Activated T-cell treated with anti-CD3 and anti-CD28 coated beads for 24 hours (primary cell): ENCODE measurements around the gene DDX27.

Experiments used
- DNase-seq: peaks from one replicate; pipeline ENCODE4 v3.0.0-alpha.2; 2020; ENCODE audit warnings: low read depth

The DDX27 gene

DNA sequence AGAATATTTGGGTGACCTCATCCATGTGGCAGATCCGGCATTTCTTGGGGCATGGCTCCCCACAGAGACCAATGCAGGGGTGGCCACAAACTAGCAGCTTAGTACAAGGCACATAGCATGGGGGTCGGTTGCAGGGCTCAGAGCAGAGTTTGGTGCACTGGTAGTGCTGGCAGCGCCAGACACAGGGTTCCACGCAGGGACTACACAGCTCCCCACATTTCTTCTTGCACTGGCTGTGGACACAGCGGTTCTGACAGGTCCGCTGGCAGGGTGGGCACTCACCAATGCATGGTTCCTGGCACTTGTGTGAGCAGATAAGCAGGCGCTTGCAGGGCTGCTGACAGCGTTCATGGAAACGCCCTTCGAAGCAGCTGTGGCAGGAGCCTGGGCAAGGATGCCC, 29.1 kb downstream of the DDX27 start:
- DNase-seq, result no peak

- DNase-seq, result no peak
These were observed 29.9 kb downstream of the DDX27 start for GRCh38 chr20:49248879-49249665.

DNA sequence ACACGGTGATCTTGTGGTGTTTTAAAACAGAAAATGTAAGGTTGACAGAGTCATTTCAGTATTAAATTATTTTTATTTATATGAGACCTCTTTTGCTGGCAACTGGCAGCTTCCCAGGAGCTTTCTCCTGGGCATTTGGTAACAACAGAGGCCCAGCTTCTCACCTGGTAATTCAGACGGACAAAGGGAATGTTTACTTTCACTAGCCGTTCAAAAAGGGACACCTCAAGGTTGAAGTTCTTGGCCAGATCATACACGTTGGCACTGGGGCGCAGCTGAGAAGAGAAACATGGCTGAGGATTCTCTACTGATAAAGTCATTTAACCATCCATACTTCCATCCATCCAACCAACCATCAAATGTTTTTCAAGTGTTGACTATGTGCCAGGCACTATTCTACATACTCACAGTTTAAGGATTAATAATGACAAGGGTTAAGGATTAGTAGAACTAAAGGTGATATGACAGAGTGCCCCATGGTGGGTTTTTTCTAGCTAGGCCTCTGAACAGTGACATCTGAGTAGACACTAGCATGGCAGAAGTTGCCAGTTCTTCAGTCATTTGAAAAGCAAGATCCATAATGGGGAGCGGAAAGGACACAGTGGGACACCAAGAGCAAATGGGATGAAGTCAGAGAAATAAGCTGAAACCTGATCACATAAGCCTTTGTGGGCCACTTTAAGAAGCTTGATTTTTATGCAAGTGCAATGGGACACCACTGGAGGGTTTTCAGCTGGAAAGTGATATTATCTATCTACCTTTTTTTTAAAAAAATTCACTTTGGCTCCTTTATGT, 33.5 kb downstream of the DDX27 start:
- no peak for DNase-seq

DNA sequence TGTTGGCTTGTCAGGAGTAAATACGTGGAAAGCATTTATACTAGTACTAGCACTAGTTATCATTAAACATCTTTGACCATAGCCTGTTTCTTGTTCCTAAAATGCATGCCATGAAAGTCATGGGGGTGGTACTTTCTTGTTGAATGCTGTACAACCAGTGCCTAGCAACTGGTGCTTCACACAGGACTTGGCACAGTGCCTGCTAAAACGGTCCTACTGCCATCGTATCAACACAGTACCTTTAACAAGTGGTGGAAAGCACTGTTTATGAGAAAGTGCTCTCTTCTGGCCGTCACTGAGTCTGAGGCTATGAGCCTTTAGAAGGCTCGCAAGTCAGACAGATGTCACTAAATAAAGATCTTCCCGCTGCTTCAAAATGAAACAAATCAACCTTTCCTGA, 37.0 kb downstream of the DDX27 start:
- no peak for DNase-seq

DNA sequence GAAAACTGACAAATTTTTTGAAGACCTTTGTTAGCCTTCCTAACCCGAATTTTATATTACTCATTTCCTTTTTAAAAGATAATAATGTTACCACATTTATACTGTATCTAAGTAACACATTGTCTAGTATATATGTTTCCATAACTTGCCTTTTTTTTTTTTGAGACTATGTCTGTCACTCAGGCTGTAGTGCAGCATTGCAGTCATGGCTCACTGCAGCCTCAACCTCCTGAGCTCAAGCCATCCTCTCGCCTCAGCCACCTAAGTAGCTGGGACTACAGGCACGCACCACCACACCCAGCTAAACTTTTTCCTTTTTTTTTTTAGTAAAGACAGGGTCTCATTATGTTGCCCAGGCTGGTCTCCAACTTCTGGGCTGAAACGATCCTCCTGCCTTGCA, 40.1 kb downstream of the DDX27 start:
- DNase-seq, result no peak

DNA sequence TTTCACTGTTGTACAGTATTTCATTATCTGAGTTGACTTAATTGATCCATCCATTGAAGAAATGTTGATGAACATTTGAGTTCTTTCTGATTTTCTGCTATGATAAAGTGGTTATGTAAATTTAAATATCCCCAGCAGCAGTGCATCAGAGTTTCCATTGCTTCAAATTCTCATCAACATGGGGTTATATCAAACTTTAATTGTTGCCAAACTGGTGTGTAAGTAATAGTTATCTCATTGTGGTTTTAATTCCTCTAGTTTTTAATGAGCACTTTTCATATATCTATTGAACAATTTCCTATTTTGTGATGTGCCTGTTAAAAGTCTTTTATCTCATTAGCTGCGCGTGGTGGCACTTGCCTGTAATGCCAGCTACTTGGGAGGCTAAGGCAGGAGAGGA, 40.6 kb downstream of the DDX27 start:
- no peak for DNase-seq

DNA sequence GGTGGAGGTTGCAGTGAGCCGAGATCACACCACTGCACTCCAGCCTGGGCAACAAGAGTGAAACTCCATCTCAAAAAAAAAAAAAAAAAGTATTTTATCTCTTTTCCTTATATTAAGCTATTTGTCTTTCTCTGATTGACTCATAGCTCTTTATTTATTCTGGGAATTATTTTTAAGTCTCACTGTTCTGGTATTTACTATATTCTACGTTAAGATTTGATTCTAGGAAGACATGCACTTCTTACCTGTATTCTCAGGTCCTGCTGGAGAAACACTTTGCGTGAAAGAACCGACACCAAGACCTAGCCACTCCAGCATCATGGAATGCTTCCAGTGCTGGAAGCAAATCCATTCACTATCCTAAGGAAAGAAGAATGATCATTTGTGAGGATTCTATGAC, 41.0 kb downstream of the DDX27 start:
- DNase-seq, result no peak

- DNase-seq, result no peak
These were observed 42.0 kb downstream of the DDX27 start for GRCh38 chr20:49261173-49261572.

DNA sequence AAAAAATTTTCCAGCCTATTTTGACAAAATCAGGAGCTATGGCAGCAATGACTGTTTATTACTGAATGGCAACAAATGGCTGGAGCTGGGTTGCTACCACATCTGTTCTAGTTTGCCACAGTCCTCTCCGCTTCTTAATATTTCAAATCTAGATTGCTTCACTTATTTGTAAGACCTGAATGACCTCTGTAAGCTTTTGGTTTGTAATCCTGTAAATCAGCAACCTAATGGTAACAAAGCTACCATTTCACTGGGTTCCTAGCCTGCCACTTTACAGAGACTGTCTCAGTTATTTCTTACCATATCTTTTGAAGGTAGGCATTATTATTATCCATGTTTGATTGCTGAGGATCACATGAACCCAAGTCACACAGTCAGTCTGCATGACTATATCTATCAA, 43.2 kb downstream of the DDX27 start:
- no peak for DNase-seq

GRCh38 chr20:49267327-49267726, 48.1 kb downstream of the DDX27 start:
- DNase-seq, result no peak

DNA sequence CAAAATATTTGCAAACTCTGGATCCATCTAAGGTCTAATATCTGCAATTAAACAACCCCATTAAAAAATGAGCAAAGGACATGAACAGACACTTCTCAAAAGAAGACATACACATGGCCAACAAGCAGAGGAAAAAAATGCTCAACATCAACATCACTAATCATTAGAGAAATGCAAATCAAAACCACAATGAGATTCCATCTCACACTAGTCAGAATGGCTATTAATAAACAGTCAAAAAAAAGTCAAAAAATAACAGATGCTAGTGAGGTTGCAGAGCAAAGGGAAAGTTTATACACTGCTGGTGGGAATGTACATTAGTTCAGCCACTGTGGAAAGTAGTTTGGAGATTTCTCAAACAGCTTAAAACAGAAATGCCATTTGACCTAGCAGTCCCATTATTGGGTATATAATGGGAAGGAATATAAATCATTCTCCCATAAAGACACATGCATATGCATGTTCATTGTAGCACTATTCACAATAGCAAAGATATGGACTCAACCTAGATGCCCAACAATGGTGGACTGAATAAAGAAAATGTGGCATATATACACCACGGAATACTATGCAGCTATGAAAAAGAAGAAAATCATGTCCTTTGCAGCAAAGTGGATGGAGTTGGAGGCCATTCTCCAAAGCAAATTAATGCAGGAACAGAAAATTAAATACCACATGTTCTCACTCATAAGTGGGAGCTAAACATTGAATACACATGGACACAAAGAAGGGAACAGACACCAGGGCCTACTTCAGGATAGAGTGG, 49.6 kb downstream of the DDX27 start:
- DNase-seq, result no peak

GRCh38 chr20:49270177-49270576, 51.0 kb downstream of the DDX27 start:
- no peak for DNase-seq

DNA sequence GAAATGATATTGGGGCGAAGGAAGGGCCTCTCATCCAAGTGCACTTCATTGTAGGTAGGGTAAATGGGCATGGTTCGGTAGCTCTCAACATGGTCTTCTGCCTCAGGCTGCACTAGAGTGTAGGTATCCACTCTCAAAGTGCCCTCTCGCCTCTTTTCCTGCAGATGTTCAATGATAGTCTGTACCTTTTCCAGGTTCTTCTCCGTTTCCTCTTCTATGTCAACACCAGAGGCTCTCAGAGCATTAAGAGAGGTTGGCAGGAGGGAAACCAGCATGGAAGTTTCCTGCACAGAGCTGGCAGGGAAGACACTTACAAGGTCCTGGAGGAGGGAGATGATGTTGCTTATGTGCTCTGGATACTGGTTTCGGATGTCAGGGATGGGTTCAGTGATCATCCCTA, 51.5 kb downstream of the DDX27 start:
- DNase-seq, result no peak

DNA sequence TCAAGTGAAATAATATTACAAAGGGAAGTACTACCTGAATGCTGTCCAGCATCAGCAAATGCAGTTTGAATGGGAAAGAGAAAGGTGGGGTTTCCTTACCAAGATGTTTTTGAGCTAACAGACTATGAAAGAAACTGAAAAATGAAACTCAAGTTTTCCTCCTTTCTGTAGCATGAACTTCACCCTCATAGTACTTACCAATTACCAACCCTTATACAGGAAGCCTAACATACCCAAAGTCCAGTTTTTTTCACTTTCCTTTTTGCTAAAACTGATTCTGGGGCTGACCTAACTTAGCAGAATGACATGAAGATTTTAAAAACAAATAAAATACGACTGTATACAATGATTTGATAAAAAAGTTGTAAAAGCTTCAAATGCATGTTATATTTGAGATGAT, 53.4 kb downstream of the DDX27 start:
- no peak for DNase-seq

GRCh38 chr20:49273696-49274277, 54.6 kb downstream of the DDX27 start:
- DNase-seq, result no peak

DNA sequence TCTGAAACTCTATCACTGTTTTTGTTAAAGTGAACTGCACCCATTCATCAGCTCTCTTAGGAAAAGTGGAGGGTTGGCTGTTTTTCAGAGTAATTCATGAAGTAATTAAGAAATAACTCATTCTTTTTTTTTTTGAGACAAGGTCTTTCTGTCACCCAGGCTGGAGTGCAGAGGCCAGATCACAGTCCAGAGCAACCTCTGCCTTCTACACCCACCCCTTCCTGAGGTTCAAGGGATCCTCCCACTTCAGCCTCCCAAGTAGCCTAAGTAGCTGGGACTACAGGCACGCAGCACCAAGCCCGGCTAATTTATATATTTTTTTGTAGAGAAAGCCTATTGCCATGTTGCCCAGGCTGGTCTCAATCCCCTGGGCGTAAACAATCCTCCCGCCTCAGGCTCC, 56.0 kb downstream of the DDX27 start:
- DNase-seq, result no peak

GRCh38 chr20:49275636-49276035, 56.4 kb downstream of the DDX27 start:
- no peak for DNase-seq

DNA sequence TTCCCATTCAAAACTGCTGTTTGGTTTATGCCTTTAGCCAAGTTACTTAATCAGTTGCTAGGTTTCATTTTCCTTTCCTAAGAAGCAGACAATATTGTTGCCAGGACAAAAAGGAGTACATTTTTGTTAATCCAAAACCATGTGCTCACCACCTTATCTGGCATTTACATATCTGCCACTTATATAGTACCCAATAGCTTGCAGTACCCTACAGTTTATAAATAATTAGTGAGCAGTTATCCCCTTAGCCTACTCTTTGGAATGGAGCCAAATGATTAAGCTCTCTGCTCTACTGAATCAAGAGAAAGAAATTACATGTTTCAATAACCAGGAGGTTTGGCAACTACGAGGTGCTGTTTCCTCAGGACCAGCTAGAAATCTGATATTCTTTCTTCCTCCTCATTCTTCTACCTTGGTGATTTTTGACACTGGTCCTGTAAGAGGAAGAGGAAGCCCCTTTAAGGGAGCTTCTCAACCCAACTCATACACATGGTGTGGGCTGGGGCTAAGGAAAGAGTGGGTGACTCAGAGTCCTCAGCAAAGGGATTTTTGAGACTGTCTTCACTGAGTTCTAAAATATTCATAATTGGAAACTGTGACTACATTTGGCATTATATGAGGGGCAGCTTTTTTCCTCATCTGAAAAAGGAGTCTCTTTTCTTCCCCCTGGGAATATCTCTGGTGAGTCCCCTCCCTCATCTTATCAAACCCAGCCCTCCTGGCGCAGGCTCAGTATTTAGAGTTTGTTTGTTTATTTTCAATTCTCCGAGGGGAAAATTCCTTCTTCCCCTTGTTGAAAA, 57.1 kb downstream of the DDX27 start:
- peak; percentile 61 for DNase-seq

- peak; percentile 49 for DNase-seq
These were observed 58.0 kb downstream of the DDX27 start for GRCh38 chr20:49276961-49277785.

- DNase-seq, result no peak
These were observed 58.5 kb downstream of the DDX27 start for GRCh38 chr20:49277786-49278035.
